ENCODE results near the gene CDH8.

DNA sequence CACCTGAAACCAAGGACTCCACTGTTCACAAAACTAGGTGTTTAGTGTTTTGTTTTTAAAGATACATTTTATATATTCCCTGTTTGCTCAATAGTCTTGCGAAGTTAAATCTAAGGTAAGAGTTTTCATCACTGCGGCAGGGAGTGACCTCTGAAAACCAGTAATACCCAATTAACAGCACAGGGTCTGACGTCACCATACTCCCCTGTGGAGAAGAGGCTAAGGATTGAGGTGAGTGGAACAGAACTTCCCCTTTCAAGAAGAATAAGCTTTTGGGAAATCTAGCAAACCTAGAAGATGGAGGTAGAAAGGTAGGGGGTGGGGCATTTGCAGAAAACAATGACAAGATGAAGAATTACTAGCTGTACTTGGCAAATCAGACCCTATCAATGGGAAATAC lies 120.7 kb downstream of the CDH8 start:
- TF ChIP-seq, protein P1, sequence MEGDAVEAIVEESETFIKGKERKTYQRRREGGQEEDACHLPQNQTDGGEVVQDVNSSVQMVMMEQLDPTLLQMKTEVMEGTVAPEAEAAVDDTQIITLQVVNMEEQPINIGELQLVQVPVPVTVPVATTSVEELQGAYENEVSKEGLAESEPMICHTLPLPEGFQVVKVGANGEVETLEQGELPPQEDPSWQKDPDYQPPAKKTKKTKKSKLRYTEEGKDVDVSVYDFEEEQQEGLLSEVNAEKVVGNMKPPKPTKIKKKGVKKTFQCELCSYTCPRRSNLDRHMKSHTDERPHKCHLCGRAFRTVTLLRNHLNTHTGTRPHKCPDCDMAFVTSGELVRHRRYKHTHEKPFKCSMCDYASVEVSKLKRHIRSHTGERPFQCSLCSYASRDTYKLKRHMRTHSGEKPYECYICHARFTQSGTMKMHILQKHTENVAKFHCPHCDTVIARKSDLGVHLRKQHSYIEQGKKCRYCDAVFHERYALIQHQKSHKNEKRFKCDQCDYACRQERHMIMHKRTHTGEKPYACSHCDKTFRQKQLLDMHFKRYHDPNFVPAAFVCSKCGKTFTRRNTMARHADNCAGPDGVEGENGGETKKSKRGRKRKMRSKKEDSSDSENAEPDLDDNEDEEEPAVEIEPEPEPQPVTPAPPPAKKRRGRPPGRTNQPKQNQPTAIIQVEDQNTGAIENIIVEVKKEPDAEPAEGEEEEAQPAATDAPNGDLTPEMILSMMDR (conservative IDR thresholded peaks at IDR 0.05; ENCODE audit: low read depth, low read length), result no peak
- no peak for TF ChIP-seq EZH2 (IDR thresholded peaks at IDR 0.05; ENCODE audit: borderline replicate concordance, low read depth, low read length, poor library complexity, severe bottlenecking)

Measured in A673 (cell line).